ENCODE measurements around the gene MANEAL. TPM values are rescaled to one million over a fixed set of nuclear protein-coding genes. Genes with fewer than 3 reads are reported as not detected.

Gene MANEAL
- polyA plus RNA-seq, 1 experiment, result 0.32 TPM

DNA sequence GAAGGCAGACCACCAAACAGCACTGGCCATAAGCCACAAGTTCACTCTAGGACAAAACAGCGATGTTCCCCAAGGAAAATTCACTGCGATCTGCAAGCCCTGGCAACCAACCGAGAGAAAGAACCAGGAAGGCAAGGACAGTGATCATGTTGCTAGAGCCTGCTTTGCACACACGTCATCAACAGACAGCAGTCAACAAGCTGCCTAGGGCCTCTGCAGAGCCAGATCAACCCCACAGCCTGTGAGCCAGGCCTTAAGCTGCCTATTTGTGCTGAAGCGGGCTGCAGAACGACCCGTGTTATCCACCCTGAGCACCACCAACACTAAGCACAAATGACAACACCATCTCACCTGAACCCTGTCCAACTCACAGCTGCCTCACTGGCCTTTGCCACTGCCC, 20.6 kb downstream of the MANEAL start:
- Histone ChIP-seq H3K27me3 (ENCODE audit: control insufficient read depth, insufficient read depth, low read length) (no peaks in the 10 kb centered on the region), H3K9me3 (ENCODE audit: control insufficient read depth, insufficient read depth, low read length) (no peaks in the 10 kb centered on the region), H3K4me3 (ENCODE audit: low read depth, low read length) (no peak overlapping the region), H3K27ac (ENCODE audit: low read depth, low read length) (no peak overlapping the region)
- ChIA-PET CTCF (interaction anchor here (1.3 kb wide), 1 partner anchor 12 kb away, joined by 5 read pairs; no protein-coding TSS in a partner anchor), POLR2A (no interaction called here)
- DNase-seq (ENCODE audit: low read depth, low spot score), result no peak
- TF ChIP-seq, protein P1, sequence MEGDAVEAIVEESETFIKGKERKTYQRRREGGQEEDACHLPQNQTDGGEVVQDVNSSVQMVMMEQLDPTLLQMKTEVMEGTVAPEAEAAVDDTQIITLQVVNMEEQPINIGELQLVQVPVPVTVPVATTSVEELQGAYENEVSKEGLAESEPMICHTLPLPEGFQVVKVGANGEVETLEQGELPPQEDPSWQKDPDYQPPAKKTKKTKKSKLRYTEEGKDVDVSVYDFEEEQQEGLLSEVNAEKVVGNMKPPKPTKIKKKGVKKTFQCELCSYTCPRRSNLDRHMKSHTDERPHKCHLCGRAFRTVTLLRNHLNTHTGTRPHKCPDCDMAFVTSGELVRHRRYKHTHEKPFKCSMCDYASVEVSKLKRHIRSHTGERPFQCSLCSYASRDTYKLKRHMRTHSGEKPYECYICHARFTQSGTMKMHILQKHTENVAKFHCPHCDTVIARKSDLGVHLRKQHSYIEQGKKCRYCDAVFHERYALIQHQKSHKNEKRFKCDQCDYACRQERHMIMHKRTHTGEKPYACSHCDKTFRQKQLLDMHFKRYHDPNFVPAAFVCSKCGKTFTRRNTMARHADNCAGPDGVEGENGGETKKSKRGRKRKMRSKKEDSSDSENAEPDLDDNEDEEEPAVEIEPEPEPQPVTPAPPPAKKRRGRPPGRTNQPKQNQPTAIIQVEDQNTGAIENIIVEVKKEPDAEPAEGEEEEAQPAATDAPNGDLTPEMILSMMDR (IDR thresholded peaks at IDR 0.05; ENCODE audit: low read depth, low read length), result no peak

DNA sequence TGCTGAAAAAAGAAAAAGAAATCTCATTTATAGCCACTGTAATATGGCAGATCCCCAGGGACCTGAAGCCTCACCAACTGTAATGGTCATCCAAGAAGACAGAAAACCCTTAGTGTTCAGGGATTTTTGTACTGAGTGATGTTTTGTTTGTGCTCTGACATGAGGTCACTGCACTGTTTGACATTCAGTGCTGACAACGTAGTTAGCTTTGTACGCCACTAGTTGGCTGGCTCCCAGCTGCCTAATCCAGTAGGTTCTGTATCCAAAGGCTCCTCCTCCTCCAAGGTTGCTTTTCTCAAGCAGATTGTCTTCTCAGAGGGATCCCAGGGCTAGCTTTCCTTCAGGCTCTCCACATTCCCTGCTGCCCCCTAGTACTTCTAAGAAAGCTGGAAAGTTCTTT, 23.8 kb downstream of the MANEAL start:
- TF ChIP-seq, protein P1 (IDR thresholded peaks at IDR 0.05; ENCODE audit: low read depth, low read length), result no peak
- ChIA-PET CTCF (interaction anchor here (1.4 to 3.4 kb wide), 2 partner anchors 17 to 42 kb away, joined by 3 to 13 read pairs; partner anchors contain the start of gene MTF1), POLR2A (no interaction called here)
- DNase-seq (ENCODE audit: low read depth, low spot score), result no peak
- H3K4me3 ChIP-seq (ENCODE audit: low read depth, low read length), result no peak overlapping the region
- no peaks in the 10 kb centered on the region for H3K9me3 ChIP-seq (ENCODE audit: control insufficient read depth, insufficient read depth, low read length)
- H3K27me3 ChIP-seq (ENCODE audit: control insufficient read depth, insufficient read depth, low read length), result no peaks in the 10 kb centered on the region
- no peak overlapping the region for H3K27ac ChIP-seq (ENCODE audit: low read depth, low read length)

DNA sequence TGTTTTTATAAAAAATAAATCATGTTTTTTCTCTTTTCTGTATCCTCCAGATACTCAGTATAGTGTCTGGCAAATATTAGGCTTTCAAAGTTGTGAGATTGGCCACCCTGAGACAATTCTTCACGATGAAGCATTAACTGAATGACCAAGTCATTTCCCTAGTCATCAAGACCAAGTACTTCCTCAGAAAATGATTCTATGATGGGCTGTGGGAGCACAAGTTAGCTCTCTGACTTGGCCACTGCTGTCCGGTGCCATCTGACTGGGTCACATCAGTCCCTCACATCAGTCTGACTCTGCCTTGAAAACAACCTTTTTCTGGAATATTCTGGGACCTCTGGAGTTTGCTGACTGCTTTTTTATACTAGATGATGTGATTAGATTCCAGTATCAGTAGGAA, 27.8 kb downstream of the MANEAL start:
- DNase-seq (ENCODE audit: low read depth, low spot score), result no peak
- Histone ChIP-seq H3K4me3 (ENCODE audit: low read depth, low read length) (no peak overlapping the region), H3K9me3 (ENCODE audit: control insufficient read depth, insufficient read depth, low read length) (no peaks in the 10 kb centered on the region), H3K27ac (ENCODE audit: low read depth, low read length) (no peak overlapping the region), H3K27me3 (ENCODE audit: control insufficient read depth, insufficient read depth, low read length) (no peaks in the 10 kb centered on the region)
- TF ChIP-seq, protein P1 (IDR thresholded peaks at IDR 0.05; ENCODE audit: low read depth, low read length), result no peak
- POLR2A ChIA-PET, result interaction anchor here (2.5 kb wide), 1 partner anchor 13 kb away, joined by 13 read pairs; the partner anchor contains the start of genes C1orf122 and YRDC
- CTCF ChIA-PET, result interaction anchor here (0.6 to 2.5 kb wide), 4 partner anchors 10 to 218 kb away, joined by 4 to 19 read pairs (median 5); partner anchors contain the start of gene YRDC

DNA sequence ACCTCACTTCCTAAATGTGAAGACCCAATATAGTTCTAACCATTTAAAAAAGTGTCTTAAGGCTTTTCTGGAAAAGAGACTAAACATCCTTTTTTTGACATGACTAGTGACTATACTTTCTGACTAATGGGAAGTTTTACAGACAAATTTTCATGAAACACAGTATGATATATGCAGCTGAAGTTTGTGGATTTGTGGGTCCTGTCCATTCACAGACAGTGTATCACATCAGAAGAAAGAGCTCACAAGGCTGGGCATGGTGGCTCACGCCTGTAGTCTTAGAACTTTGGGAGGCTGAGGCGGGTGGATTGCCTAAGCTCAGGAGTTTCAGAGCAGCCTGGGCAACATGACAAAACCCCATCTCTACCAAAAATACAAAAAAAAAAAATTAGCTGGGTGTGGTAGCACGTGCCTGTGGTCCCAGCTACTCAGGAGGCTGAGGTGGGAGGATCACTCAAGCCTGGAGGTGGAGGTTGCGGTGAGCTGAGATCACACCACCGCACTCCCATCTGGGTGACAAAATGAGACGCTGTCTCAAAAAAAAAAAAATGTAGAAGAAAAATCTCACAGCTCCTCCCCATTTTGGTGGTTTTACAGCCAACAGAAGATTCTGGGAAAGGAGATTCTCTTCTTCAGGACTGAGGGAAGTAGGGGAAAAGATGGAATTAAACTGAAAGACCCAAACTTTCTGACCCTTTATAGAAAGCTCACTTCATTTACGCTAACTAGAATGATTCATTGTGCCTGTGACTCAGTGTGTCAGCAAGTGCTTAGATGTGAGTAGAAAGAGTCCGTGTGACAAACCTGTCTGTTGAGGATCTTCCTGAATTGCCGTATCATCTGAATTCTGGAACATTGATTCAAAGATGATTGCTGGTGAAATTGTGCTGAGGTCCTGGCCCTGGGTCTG, 29.5 kb downstream of the MANEAL start:
- Histone ChIP-seq H3K27me3 (ENCODE audit: control insufficient read depth, insufficient read depth, low read length) (no peaks in the 10 kb centered on the region), H3K9me3 (ENCODE audit: control insufficient read depth, insufficient read depth, low read length) (no peaks in the 10 kb centered on the region), H3K27ac (ENCODE audit: low read depth, low read length) (no peak overlapping the region), H3K4me3 (ENCODE audit: low read depth, low read length) (no peak overlapping the region)
- CTCF ChIA-PET, result interaction anchor here (0.8 to 2.5 kb wide), 5 partner anchors 10 to 220 kb away, joined by 4 to 19 read pairs (median 4); no protein-coding TSS in a partner anchor
- POLR2A ChIA-PET, result interaction anchor here (2.5 kb wide), 1 partner anchor 15 kb away, joined by 13 read pairs; the partner anchor contains the start of genes C1orf122 and YRDC
- DNase-seq (ENCODE audit: low read depth, low spot score), result no peak
- TF ChIP-seq, protein P1 (IDR thresholded peaks at IDR 0.05; ENCODE audit: low read depth, low read length), result no peak

DNA sequence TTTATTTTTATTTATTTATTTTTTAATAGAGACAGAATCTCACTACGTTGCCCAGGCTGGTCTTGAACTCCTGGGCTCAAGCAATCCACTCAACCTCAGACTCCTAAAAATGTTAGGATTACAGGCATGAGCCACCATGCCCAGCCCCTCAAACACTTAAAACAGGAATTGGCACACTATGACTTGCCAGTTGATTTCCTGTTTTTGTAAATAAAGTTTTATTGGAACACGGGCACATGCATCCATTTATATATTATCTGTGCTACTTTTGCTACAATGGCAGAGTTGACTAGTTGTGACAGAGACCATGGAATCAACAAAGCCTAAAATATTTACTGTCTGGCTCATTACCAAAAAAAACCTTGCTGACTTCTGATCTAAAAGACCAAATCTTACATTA, 30.4 kb downstream of the MANEAL start:
- TF ChIP-seq, protein P1 (IDR thresholded peaks at IDR 0.05; ENCODE audit: low read depth, low read length), result no peak
- Histone ChIP-seq H3K27ac (ENCODE audit: low read depth, low read length) (no peak overlapping the region), H3K27me3 (ENCODE audit: control insufficient read depth, insufficient read depth, low read length) (no peaks in the 10 kb centered on the region), H3K9me3 (ENCODE audit: control insufficient read depth, insufficient read depth, low read length) (no peaks in the 10 kb centered on the region), H3K4me3 (ENCODE audit: low read depth, low read length) (no peak overlapping the region)
- ChIA-PET POLR2A (interaction anchor here (2.5 kb wide), 1 partner anchor 16 kb away, joined by 13 read pairs; the partner anchor contains the start of genes C1orf122 and YRDC), CTCF (no interaction called here)
- no peak for DNase-seq (ENCODE audit: low read depth, low spot score)

All from AG04450 (cell line).